Stromal cell of bone marrow (primary cell): Measurements from ENCODE around the gene BANF1.

ENCODE experiments used
- DNase-seq: peaks from one replicate; pipeline ENCODE4 v3.0.0-alpha.2; 2012; ENCODE audit warnings: low read depth

BANF1 gene

DNA sequence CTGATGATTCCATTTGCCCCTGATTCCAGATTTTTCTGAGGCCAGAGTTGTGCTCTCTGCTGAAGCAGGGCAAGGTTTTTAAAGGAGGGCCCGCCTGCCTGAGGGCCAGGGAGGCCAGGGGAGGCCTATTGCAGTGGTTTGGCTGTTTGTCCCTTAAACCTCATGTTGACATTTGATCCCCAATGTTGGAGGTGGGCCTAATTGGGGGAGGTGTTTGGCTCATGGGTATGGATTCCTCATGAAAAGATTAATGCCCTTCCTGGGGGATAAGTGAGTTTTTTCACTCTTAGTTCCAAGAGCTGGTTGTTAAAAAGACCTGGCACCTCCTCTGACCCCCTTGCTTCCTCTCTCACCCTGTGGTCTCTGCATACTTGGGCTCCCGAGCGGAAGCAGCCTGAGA is 37.5 kb downstream of the BANF1 start:
- no peak for DNase-seq

DNA sequence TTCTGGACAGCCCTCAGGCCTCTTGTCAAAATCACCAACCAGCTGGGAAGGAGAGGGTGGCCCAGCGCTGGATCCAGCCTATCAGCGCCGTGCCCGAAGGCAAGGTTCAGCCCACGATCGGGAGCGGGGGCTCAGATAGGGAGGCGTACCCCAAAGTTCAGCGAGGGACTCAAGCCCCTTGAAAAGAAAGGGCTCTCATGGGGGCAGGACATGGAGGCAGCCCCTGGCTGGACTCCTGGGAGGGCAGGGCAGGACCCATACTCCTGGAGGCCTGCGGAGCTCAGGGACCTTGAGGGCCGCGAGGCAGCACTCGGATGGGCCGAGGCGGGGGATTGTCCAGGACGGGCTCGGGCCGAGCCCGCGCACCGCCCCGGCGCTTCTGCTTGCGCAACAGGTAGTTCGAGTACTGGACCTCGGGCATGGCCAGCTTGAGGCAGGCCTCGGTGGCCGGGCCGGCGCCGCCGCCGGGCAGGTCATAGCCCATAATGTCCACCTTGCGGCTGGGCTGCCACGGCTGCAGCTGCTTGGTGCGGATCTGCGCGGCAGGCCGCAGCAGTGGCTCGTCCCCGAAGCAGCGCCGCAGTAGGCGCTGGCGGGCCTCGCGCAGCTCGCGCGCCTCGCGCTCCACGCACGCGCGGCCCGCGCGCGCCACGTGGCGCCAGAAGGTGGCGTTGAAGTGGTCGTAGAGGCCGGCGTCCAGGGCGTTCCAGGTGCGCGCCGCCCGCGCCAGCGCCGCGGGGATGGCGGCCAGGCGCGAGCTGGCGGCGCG is 40.1 kb downstream of the BANF1 start:
- DNase-seq = no peak

DNA sequence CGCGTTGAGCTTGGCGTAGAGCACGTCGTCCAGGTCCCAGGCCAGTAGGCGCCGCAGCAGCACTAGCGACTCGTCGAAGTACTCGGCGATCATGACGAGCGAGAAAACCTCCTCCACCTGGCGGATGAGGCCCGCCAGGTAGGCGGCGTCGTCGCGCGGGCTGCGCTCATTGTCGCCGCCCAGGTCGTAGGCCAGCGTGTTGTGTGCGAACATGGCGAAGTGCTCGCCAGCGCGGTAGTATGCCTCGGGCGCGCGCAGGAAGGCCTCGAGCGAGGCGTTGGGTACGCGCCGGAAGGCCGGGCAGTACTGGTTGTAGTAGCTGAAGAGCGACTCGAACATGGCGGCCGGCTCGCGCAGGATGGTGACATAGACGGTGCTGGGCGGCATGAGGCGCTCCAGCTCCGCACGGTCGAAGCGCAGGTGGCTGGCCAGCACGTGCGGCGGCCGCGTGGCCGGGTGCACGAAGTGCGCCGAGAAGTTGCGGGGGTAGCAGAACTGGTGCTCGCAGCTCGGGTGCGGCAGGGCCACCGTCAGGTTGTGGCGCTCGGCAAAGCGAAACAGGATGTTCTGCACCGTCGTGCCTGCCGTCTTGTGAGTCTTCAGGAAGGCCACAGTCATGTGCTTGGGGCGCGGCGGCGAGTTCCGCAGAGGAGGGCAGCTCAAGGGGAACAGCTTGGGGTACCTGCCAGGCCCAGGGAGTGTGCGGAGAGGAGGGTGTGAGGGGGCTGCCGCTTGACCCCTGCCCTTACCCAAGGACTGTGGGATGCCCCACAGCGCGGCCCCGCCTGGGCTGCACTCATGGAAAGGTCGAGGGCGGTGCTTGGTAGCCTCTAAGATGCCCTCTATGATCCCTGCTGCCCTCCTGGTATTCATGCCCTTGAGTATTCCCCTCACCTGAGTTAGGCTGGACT is 40.9 kb downstream of the BANF1 start:
- DNase-seq = no peak

DNA sequence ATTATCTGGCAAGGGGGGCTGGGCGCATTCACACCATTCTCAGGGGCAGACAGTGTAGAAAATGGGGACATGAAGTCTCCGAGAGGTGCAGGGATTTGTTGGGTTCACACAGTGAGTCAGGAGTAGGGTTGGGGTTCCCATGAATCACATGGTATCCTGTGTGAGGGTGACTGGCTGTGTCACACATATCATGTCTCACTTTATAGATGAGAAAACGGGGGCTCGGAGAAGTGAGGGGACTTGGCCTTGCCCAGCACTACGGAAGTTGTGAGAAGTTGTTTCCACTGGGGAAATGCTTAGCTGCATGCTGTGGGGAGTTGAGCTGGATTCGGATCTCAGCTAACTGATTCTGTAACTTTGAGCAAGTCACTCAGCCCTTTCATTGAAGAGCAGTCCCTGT is 42.5 kb downstream of the BANF1 start:
- DNase-seq = no peak

DNA sequence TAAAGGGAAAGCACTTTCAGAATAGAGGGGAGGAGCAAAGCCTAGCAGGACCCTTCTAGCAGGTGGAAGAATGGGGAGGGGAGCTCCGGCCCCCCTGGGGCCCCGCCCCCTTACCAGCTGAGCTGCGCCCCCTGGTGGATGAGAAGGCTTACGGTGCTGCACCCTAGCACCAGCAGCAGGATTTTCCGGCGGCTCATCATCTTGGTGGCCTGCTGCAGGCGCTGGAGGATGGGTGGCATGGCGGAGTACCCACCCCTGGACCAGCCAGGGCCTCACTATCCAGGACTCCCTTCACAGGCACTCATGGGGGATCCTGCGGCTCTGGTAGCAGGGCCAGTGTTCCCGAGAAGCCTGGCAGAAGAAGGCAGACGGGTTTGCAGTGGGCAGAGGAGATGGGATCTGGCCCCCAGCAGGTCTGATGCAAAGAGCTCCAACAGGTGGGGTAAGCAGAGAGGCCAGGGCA is 42.9 kb downstream of the BANF1 start:
- peak; percentile 45 for DNase-seq

DNA sequence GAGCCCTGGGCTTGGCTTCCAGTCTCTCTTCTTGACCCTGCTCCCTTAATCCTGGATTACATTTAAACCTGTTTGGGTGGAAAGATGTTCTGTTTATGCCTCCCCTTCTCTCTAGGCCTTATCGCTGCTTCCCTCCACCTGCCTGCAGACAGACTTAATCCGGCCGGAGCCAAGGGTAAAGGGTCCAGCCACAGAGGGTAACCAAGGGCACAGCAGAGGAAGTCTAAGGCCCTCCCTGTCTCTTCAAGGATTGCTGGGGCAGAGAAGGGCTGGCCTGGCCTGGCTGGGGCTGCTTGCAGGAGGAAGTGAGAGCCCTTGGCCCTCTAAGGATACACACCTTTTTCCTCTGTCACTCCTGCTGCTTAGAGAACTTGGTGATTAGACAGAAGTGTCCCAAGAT is 44.6 kb downstream of the BANF1 start:
- no peak for DNase-seq

DNA sequence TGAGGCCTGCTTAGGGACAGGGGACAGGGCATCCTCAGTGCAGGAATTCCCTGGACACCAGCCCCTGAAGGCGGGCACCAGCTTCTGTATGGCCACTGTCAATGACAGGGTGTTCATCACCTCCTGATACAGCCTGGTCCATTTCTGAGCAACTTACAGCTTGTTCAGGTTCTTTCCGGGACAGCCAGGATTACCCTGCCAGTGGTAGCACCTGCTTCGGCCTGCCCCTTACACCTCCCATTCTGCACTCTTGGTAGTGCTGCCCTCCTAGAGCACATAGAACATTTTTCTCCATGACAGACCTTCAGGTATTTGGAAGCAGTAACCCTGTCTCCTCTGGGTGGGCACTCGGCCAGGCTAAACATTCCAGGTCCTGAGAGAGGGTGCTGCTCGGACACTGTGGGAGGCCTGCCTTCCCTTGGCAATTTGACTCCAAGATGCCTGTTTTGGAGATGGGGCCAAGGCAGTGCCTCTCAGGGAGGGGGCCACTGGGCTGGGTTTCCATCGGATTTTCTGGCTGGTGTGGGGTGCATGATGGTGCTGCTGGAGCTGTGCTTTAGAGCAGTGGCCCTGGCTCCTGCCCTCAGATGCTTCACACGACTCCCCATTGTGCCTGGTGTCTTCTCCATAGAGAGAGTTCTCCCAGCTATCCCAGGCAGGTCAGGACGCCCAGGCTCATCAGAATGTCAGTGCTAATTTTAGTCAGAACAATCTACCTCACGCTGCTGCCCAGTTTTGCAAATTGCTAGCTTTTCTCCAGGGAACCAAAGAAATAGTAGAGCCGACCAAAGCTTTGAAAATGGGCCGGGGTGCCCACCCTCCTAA is 45.5 kb downstream of the BANF1 start:
- no peak for DNase-seq

DNA sequence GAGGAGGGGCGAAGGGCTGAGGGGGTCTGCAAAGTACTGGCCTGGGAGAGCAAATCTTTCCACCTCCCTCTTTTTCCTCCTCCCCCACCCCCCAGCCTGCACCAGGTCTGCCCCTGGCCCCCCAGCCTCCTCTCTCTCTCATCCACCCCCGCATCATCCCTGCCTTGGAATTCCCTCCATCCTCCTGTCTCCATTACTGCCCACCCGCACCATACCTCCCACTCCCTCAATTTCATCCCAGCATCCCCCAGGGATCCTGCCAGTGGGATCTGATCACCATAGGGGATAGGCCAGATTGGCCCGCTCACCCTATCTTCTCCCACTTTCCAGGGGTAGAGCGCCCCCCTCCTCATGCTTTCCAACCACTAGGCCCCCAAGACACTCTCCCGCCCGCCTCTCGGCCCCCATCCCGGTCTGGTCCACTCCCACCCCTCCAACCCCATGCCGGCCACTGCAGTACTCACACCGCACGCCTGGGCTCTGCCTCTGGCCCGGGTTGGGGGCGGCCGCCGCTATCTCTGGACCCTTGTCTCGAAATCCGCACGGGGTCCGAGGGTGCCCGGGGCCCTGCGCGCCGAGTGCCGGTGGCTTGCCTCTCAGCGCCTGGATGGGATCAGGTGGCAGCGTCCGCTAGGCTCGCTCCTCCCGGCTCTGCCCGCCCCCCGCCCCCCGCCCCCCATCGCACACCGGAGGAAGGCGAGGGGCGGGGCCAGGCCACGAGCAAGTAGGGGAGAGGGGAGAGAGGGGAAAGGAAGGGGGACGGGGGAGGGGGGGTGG is 46.4 kb downstream of the BANF1 start, which contains the start of gene GAL3ST3:
TSS of gene GAL3ST3 (minus strand) at position 615 of the 777 bp plus-strand sequence. CDS start 3,746 bp downstream, outside the sequence.
- DNase-seq = no peak

DNA sequence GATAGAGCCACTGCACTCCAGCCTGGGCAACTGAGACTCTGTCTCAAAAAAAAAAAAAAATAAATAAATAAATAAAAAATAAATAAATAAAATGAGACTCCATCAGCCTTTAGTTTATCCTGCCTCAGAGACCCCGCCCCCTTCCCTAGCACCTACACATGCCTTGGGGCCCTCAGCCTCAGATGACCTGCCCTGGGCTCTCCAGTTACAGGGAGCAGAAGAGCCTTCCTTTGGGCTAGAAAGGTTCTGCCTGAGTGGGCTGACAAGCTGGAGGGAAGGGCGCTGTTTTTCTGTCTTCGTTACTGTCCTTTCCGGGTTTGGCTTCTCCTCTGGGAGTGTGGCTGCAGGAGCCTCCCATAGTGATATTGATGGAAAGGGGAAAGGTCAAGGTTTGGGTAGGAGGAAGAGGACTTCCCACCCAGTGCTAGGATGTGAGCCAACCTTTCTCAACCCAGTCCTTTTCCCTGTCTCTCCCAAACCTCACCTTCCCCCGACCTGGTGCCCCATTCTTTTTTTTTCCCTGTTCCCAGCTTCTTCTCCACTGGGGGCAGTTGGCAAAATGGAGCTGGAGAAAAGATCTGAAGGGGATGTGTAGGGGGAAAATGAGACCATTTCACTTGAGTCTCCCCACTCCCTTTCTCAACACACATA is 48.4 kb downstream of the BANF1 start:
- DNase-seq = no peak

DNA sequence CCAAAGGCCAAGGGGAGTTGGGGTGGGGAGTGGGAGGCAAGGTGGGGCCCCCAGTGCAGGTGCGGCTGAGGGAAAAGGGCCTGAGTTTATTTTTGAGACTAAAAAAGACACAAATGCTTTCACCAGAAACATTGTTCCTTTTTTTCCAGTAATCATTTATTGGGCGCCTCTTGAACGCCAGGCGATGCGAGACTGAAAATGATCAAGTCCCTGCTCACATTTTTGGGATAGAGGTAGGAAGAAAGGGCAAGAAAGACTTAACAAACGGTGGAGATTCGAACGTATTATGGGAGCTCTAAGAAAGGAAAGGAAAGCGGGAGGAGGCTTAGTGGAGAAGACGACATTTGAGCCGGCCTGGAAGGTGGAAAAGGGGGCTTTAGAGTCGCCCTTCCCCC is 49.1 kb downstream of the BANF1 start:
- DNase-seq = no peak

DNA sequence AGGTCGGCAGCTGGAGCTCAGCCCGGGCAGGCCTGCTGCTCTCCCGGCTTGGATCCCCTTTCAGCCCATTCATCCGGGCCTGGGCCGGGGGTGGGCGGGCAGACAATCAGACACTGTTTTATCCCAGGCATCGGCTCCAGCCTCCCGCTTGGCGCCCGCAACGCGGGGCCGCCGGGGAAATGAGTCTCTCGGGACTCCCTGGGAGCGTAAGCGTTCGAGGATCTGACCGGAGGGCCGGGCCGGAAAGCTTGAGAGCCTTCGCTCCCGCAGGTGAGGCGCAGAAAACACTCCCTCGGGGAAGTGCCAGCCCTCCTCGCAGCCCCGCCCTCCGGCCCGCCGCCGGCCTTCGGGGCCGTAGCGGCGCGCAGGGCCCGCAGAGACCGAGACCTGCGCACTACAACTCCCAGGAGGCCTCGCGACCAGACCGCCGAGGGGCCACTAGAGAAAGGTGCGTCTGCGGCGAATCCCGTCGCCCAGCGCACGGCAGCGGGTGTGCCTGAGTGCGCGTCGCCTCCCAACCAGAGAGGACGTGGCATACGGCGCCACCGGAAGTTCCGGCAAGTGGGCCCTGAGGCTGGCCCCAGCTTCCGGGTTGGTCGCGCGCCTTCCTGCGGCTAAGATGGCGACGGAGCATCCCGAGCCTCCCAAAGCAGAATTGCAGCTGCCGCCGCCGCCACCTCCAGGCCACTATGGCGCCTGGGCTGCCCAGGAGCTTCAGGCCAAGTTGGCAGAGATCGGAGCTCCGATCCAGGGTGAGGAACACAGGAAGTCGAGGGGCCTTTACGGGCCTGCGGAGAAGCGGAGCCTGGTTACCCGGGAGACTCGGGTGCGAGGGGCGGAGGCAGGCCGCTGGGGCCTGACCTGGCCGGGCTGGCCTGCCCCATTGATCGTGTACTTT is 49.7 kb downstream of the BANF1 start, which contains the start of gene SF3B2:
TSS of gene SF3B2 (plus strand) at position 599 of the 898 bp plus-strand sequence. CDS start at position 620, 21 bp downstream.
- DNase-seq = peak; percentile 92

DNA sequence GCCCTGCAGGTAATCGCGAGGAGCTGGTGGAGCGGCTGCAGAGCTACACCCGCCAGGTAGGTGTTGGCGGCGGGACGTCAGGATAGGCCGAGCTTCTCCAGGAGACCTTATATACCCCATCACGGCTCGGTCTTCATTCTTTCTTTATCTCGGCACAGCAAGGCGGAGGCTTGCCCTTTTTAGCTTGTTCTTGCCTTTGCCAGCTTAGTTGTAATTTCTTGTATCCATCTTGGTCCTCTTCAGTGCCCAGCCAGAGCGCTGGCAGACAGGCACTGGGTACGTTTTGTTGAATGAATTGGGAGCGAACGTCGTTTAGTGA is 50.3 kb downstream of the BANF1 start:
- DNase-seq = no peak
